HTERT RPE-1 (cell line): ENCODE measurements around the gene FAP.

Experiments
- in situ Hi-C: fragments of 300-500 bp; cut with MboI; formaldehyde crosslinking; loops from 4 replicates; pipeline ENCODE4 v1.14.3; 2020; ENCODE audit warnings: low sequenced_read_pairs

Gene FAP, protein sequence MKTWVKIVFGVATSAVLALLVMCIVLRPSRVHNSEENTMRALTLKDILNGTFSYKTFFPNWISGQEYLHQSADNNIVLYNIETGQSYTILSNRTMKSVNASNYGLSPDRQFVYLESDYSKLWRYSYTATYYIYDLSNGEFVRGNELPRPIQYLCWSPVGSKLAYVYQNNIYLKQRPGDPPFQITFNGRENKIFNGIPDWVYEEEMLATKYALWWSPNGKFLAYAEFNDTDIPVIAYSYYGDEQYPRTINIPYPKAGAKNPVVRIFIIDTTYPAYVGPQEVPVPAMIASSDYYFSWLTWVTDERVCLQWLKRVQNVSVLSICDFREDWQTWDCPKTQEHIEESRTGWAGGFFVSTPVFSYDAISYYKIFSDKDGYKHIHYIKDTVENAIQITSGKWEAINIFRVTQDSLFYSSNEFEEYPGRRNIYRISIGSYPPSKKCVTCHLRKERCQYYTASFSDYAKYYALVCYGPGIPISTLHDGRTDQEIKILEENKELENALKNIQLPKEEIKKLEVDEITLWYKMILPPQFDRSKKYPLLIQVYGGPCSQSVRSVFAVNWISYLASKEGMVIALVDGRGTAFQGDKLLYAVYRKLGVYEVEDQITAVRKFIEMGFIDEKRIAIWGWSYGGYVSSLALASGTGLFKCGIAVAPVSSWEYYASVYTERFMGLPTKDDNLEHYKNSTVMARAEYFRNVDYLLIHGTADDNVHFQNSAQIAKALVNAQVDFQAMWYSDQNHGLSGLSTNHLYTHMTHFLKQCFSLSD

DNA sequence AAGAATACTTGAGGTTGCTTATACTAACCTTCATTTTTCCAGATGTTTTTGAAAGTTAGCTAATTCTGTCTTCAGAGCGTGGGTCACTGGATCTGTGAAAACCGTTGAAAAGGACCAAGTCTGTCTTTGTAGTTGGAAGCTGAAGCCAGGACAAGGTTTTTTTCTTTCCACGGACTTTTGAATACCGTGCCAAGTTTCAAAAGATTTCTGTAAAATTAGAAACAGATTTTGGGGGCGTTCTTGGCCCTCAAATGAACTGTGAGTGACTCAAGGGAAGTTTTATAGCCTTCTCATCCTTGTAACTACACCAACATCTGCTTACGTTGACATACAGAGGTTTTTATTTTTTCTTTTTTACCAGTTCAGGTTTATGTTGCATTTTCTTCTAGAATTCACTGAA lies at the start of gene FAP:
FAP (minus strand) TSS at position 152 of the 400 bp plus-strand sequence; CDS start at position 34, 118 bp downstream.
- in situ Hi-C loops = no loop called here

DNA sequence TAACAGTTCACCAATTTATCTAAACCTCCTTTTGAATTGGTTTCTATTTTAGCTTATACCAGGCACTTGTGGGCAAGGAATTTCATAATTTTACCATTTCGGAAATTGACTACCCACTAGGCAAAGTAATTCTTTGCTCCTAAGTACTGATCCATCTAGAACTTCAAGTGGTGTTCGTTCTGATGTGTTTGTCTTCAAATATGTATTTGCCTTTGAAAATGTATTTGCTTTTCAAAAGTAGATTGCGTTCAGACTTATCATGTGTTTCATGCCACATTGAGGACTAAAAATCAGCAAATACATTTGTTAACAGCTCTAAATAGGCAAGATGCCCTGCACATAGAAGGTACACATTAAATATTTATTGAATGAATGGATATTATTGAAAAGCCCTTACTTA lies 48.5 kb upstream of the FAP start:
- in situ Hi-C loops = no loop called here

DNA sequence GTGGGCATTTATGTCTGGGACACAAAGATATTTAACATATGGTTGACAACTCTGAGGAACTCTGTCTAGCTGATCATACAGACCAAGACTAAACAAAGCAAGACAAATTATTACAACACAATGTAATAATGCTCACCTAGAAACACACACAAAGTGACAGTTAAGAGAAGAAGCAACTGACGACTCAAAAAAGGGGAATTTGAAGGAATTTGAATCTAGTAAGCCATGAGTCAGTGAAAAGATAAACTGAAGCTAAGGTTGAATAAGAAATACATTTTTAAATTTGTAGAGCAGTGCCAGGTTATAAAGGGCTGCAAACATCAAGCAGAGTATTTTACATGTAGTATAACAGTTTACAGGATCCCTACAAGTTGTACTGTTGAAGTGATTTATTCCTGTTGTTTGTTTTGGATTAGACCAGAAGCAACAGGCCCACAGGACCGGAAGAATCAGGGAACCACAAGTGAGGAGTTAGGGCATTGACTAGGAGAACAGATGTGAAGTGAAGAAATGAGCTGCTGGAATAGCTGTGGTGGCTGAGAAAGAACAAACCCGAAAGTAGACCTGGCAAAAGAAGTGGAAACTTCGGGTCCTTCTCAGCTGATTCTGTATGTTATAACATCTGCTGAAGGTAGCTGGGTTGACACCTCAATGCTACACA lies 39.6 kb upstream of the FAP start:
- in situ Hi-C loops = no loop called here

DNA sequence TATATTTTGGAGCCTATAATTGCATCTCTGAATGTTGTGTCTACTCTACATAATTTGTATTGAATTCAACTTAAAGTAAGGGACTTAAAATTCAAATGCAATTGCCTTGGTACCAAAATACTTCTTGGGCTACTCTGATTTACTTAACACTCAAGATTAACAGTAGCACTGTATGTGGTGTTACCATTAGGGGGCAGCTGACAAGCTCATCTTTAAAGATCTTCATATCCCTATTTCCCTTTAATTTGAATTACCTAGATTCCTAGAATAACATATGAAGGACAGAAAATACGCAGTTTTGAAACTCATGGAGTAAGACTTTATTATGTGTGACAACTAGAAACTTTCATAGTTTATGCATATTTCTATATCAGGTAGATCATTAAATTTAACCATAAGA lies 37.4 kb upstream of the FAP start:
- in situ Hi-C loops = no loop called here

DNA sequence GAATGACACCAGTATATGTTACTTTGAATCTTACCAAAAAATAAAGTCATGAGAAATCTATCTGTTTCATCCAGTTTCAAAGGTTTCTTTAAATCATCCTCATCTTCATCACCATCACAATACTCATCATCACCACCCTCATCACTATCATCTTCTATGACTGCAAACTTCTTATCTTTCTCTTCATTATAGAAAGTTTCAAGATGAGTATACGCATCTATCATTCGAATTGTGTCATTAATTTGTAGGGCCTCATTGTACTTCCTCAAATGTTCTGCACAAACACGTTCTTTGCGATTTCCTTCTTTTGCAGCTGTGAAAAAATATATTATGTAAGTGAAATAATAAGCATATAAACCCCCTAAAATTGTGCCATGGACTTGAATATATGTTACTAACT lies 34.1 kb upstream of the FAP start:
- in situ Hi-C loops = no loop called here

DNA sequence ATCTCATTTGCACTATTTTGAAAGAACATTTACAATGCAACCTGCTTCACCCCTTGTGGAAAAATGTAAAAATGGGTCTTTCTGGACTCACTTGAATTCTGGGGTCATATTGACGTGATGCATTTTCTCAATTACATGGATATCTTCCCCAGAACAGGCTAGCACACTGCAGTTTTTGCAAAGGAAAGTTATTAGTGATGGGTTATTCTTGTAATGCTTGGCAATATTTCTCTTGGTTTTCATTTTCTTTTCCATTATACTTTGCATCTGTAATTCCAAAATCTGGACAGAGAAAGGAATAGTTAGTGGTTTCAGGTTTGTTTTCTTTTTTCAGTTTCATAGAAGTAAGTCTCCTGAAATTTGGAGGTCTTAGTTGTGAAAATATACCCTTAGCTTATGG lies 24.8 kb upstream of the FAP start:
- in situ Hi-C loops = no loop called here

DNA sequence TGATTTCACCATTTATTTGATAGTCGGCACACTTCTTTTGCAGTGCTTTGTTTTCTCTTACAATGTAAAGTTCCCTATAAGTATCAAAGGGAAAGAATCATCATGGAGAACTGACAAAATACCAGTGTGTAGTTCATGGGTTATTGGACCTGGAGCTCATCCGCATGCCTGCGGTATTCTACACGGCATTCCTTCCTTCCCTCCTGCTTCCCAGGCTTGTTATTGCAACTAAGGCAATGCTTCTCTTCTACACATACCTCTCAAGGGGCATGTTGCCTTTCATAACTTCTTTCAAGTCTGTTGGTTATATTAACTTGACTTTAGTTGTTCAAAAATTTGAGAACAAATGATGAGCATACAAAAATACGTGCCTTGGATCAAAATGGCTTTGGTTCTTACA lies 24.3 kb upstream of the FAP start:
- in situ Hi-C loops = no loop called here

DNA sequence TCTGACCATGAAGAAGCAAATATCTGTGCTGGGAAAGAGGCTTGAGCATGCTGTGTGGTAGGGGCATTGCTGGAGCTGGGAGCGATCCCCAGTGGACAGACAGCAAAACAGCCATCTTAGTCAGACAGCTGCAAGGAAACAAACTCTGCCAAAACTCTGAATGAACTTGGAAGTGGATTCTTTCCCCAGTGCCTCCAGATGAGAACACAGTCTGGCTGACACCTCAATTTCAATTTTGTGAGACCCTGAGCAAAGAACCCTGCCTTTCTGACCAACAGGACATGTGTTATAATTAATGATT lies 23.2 kb upstream of the FAP start:
- in situ Hi-C loops = no loop called here

DNA sequence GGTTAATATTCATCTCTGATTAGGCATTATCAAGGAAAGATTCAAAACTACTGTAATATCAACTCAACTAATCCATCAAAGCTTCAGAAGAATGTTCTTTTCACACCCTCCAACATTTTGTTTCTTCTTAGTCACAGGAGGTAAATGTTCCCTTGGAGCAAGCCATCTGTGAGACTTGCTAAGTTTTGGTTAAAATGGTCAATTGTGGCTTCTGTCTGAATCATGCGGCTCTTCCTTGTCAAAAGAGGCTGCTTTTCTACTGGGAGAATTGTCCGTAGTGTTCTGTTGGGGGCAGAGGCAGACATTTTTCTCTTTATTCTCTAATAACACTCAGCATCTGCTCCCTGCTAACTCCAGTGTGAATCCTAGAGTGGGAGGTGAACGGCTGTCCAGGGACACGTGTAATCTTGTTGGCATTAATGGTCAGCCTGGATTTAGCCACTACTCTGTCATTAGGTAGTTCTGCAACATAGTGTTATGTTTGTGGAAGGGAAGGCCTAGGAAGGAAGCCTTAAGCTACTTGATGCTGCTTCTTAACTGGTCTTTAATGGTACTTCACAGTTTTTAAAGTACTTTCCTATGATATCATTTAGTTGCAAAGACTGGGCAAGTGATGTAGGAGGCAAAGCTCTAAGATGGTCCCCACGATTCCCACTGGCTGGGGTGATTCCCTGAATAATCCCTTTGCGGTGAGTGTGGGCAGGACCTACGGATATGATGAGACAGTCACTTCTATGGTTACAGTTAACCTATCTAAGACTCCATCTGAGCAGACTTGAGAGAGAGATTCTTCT lies 22.6 kb upstream of the FAP start:
- in situ Hi-C loops = no loop called here

DNA sequence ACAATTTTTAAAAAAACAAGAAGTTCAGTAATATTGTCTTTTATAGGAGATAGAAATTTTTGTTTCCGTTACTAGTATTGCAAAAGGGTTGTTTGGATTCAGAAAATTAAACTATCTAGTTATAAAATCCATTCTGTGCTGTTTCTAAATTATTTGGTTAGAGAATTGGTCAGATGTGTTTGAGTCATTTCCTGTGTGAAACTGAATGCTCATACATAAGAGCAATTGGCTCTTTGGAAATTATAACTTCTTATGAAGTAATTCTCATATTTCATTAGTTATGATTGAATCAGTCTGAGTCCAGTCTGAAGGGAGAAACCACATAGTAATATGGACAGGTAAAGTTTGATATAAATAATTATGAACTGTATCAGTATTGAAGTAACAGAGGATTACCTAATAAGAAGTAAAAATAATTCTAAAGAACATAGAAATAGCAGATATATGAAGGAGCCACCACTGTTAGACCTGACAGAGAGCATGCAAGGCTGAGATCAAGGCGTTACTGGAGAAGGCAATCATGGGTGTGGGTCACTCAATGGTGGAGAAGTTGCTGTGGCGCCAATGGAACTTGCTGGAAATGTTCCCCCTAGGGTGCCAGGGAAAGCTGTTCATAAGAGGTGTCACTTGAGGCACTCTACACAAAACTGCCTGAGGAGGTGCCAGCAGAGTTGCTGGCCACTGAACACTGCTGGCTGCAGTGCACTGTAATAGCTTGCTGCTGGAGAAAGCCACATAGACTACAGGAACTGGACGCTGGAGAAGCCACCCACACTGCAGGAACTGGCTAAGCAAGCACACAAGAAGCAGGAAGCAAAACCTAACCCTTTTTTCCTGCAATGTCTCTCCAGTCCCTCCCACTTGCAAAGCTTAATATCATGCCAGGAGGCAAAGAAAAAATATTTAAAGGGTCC lies 18.0 kb upstream of the FAP start:
- in situ Hi-C loops = no loop called here

DNA sequence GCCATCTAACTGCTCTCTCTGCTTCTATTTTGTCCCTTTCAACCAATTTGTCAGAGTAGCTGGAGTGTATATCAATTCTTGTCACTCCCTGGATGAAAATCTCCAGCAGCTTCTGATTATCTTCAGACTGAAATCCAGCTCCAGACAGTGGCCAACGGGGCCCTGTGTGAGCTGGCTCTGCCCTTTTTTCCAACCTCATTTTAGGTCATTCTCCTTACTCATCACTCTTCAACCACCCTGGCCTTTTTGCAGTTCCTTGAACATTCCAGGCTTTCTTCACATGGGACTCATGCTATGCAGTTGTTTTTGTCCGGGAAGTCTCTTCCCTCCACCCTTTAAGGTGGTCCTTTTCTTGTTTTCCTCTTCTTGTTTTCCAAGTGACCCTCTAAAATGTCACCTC lies 15.4 kb upstream of the FAP start:
- in situ Hi-C loops = no loop called here

DNA sequence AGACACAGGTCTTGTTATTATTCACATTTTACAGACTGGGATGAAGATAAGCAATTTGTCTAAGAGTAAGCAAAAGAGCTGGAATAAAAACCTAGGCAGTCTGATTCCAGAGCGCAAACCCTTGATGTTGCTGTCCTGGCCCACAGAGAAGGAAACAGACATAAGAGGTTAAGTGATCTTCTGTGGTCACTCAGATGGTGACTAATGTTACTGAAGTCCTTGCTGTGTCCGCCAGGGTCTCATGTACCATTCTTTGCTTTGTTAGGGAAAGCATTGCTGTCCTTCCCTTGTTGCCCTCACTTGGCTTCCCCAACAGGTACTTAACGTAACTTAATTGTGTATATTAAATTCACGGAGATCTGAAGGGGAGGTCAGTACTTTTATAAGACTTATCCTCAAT lies 14.9 kb upstream of the FAP start:
- in situ Hi-C loops = no loop called here

DNA sequence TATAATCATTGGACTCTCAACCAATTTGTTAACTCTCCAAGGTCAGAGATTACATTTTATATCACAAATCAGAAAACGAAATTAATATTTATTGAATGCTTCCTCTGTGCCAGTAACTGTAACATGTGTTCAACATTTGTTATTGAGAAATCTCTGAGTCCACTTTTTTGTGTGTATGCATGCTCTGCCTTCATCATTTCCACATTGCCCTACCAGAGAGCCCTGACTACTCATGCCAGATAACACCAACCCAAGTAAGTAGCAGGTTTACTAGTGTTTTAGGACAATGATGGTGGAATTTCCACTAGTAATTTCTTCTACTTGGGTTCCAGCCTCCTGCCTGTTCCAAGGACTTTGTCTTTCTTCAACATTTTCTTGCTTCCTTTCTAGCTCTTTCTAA lies 14.2 kb upstream of the FAP start:
- in situ Hi-C loops = no loop called here

DNA sequence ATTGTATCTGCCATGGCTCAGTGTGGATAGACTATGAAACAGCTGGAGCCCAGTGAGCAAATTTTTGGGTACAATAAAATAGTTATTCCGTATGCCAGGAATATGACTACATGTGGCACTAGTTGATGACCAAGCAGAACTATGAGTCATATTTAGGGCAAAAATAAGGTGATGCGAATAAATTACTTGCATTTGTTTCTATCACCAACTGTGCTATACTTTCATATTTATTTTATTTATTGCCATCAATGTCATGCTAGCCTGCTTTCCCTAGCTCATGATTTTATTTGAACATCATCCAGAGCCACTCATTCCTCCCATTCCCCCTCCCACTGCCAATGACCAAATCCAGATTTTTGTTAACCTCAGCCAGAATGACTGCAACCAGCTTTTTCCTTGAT lies 13.3 kb upstream of the FAP start:
- in situ Hi-C loops = no loop called here

DNA sequence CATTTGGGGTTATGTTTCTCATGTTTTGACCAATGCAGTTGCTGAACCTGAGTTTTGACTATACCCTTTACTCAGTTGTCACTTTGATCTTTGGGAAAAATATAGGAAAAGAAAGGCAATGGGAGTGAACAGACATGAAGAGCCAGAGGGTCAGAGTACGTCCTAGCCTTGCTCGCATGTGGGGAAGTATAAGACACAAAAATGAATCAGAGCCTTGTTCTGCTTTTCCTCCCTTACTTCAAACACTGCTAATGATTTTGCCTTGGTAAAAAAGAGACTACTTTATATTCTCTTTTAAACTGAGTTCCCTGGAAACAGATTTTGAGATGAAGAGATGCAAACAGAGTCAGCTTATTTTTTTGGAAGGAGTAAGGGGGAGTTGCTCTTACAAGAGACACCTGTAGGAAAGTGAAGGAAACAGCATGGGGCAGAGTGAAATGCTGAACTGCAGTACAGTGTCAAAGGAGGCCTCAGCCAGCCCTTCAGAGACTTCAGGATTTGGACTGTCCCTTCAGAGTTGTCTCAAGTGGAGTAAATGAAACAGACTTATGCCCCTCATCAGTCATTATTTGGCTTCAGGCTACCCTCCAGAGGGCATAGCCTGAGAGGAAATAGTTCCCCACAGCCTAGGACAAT lies 11.1 kb upstream of the FAP start:
- in situ Hi-C loops = no loop called here

DNA sequence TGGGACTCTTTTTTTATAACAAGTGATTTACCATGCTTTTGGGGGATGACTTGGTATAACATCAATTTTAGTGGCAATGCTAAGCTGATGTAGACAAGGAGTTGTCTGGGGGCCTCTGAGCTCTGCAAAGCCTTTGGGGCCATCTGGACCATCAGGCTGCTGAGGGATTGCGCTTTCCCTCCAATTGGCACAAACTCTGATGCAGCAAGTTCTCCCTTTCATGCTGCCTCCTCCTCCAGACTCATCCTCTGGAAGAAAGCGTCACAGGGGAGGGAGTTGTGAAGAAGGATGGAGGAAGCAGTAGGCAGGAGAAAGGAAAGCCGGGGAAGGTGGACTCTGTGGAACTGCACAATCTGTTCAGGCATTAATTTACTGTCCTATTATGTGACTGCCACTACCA lies 10.2 kb upstream of the FAP start:
- in situ Hi-C loops = no loop called here

DNA sequence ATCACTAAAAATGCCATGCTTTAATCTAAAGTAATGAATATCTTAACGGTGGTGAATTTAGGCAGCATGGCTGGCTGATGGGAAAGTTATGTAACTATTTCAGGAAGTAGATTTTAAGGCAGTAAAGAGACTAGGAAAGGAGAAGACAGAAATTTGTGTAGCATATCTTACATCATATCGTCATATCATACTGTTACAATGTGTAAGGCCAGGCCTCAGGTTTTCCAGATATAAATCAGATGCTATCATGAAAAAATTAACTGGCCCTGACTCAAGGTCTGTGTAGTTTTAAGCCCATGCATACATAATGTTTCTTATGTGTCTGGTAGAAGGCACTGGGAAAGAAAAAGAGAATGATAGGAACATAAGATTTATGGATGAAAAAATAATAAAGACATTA lies 8.9 kb upstream of the FAP start:
- in situ Hi-C loops = no loop called here

DNA sequence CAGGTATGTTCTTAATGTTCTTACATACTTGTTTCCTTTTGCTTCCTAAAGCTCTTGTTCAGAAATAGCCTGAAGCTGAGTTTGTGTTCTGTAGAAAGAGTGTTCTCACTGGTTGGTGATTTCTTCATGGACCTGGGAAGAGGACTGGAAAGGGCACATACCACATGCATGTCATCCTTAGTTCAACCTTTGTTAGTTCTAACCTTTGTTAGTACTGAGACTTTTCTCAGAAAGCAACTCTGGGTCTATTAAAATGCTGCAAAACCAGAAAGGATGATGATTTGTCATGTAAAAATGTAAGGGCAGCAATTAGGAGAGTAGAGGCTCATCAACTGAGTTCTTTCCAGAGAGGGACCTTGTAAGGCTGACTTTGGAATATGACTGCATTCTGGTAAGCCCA lies 2.5 kb upstream of the FAP start:
- in situ Hi-C loops = no loop called here

DNA sequence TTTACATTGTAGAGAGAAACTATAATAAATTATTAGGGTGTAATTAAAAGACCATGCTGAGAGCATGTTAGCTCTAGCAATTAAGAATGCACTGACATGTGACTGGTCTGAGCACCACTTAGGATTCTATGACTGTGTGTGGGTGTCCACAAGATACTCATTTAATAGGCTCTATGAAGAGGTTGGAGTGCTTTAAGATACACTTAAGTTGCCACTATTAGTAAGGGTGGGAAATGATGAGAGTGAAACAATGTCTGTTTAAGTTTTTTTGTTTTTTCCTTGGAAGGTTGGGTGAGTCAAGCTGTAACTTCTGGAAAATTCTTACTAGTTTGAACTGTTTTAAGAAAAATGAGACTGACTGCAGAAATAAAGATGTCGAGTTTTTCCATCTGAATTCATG lies 1.8 kb upstream of the FAP start:
- in situ Hi-C loops = no loop called here

DNA sequence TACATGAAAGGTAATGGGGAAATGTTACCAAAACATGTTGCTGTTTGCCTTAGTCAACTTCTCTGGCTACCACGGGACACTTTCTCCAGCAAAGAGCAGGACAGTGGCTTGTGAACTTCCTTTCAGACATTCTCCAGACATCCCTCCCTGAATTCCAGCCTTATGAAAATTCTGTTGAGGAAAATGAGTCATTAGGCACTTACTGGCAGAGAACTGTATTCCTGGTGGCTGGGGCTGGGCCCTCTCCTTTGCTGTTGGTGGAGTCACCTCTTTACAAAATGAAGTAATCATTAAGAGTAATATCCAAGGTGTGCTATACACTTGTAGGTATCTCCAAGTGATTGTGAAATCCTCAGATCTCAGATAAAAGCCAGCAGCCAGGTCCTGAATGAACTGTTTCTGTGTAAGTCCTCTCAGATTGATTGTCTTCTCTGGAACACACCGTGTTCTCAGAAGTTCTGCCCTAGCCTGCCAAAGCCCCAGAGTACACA lies 1.3 kb upstream of the FAP start:
- in situ Hi-C loops = no loop called here
